OCI-LY1 (cell line): ENCODE data around the gene NUPR2.

Experiments used
- EZH2 ChIP-seq: fragments of 200-600 bp; sonication (generic), shearing (Covaris generic); IDR thresholded peaks from 2 replicates; pipeline ENCODE4 v1.8.0; 2017; ENCODE audit warnings: borderline replicate concordance, mixed run types, mild to moderate bottlenecking, antibody characterized with exemption, low read length, moderate library complexity, mixed read lengths
- TF ChIP-seq, protein P1 (sequence below): fragments of 200-600 bp; sonication (generic), shearing (Covaris generic); IDR thresholded peaks from 2 replicates; pipeline ENCODE4 v1.5.1; 2017; ENCODE audit warnings: mild to moderate bottlenecking, antibody characterized with exemption, low read length, moderate library complexity, mixed read lengths

DNA sequence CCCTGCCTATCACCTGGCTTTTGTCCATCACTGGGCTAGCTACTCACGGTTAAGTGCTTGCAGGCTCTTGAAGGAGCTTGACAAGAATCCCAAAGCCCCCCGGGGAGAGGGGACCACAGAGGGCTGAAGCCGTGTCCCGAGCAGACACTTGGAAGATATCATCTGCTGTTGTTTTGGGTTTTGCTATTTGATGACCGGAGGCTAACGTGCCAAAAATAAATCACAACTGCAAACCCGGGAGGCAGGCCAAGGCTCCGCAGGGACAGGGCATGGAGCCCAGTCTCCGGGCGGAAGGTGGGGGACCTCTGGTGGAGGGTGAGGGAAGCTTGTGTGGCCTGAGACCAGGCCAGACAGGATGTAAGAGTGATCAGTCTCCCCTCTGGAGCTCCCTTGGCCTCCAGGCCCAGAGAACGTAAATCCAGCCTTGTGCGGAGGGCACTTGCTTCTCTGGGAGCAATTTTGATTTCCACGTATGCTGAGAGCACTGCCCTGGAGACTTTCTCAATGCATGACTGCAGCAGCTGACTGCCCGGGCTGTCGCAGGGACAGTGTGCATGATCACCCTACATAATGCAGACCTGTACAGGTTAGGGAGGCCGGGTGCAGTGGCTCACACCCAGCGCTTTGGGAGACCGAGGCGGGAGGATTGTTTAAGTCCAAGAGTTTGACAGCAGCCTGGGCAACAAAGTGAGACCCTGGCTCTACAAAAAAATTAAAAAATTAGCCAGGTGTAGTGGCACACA lies 23.3 kb downstream of the NUPR2 start, which contains the start of gene PHKG1:
- TF ChIP-seq, protein P1, sequence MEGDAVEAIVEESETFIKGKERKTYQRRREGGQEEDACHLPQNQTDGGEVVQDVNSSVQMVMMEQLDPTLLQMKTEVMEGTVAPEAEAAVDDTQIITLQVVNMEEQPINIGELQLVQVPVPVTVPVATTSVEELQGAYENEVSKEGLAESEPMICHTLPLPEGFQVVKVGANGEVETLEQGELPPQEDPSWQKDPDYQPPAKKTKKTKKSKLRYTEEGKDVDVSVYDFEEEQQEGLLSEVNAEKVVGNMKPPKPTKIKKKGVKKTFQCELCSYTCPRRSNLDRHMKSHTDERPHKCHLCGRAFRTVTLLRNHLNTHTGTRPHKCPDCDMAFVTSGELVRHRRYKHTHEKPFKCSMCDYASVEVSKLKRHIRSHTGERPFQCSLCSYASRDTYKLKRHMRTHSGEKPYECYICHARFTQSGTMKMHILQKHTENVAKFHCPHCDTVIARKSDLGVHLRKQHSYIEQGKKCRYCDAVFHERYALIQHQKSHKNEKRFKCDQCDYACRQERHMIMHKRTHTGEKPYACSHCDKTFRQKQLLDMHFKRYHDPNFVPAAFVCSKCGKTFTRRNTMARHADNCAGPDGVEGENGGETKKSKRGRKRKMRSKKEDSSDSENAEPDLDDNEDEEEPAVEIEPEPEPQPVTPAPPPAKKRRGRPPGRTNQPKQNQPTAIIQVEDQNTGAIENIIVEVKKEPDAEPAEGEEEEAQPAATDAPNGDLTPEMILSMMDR = peak; percentile 24; the same call in 1 of the 2 replicates
- no peak for TF ChIP-seq EZH2
